ENCODE data around the gene PRSS38.

PRSS38 gene

GRCh38 chr1:227779685-227780084, 35.8 kb upstream of the PRSS38 start:
- DNase-seq, result no peak

GRCh38 chr1:227780101-227781044, 35.1 kb upstream of the PRSS38 start:
- no peak for DNase-seq

GRCh38 chr1:227781314-227781930, 34.1 kb upstream of the PRSS38 start:
- DNase-seq, result no peak

- DNase-seq, result no peak
Observed at GRCh38 chr1:227782226-227782625, 33.2 kb upstream of the PRSS38 start.

- no peak for DNase-seq
Observed at GRCh38 chr1:227785094-227785804, 30.2 kb upstream of the PRSS38 start.

GRCh38 chr1:227785805-227786671, 29.4 kb upstream of the PRSS38 start:
- DNase-seq, result no peak

- no peak for DNase-seq
Observed at GRCh38 chr1:227786673-227787512, 28.6 kb upstream of the PRSS38 start.

GRCh38 chr1:227787513-227788270, 27.8 kb upstream of the PRSS38 start:
- DNase-seq, result peak; percentile 54

- peak; percentile 32 for DNase-seq
Observed at GRCh38 chr1:227788271-227789083, 27.0 kb upstream of the PRSS38 start.

GRCh38 chr1:227789084-227790033, 26.1 kb upstream of the PRSS38 start:
- DNase-seq, result no peak

- no peak for DNase-seq
Observed at GRCh38 chr1:227790034-227790400, 25.5 kb upstream of the PRSS38 start.

- DNase-seq, result no peak
Observed at GRCh38 chr1:227790868-227791267, 24.6 kb upstream of the PRSS38 start.

- no peak for DNase-seq
Observed at GRCh38 chr1:227791425-227792143, 23.9 kb upstream of the PRSS38 start.

GRCh38 chr1:227792216-227793078, 23.0 kb upstream of the PRSS38 start:
- DNase-seq, result no peak

- DNase-seq, result no peak
Observed at GRCh38 chr1:227793079-227793947, 22.2 kb upstream of the PRSS38 start.

Data from NCI-H2029 treated with DMSO at 0.1 percent for 48 hours (cell line).